Lower lobe of right lung (tissue), 2 donors: ENCODE data around the gene B4GALNT3. TPM values are rescaled to one million over a fixed set of nuclear protein-coding genes. Genes with fewer than 3 reads are reported as not detected.
"Not testable (repeated sequence)": the region's sequence is repeated elsewhere in the genome, so short reads cannot be mapped to it uniquely, and the experiment has no call there.

ENCODE experiments used
- ATAC-seq, 2 donors: fragments of 200-7000 bp; cut with Tn5 transposase; one replicate each; pipeline ENCODE4 v1.9.1; 2020 to 2022; ENCODE audit warnings: mild to moderate bottlenecking in 2 of 2, moderate library complexity in 2 of 2
- DNase-seq: peaks from one replicate; pipeline ENCODE4 v3.0.0-alpha.2; 2020
- H3K27ac ChIP-seq: fragments of 200-600 bp; one replicate; pipeline ENCODE4 v1.8.0; 2022
- H3K27me3 ChIP-seq: fragments of 200-600 bp; one replicate; pipeline ENCODE4 v1.8.0; 2022; ENCODE audit warnings: low read depth
- H3K36me3 ChIP-seq: fragments of 200-600 bp; one replicate; pipeline ENCODE4 v1.8.0; 2022; ENCODE audit warnings: mild to moderate bottlenecking
- H3K4me1 ChIP-seq: fragments of 200-600 bp; one replicate; pipeline ENCODE4 v1.8.0; 2022
- H3K4me3 ChIP-seq: fragments of 200-600 bp; one replicate; pipeline ENCODE4 v1.8.0; 2022; ENCODE audit warnings: mild to moderate bottlenecking
- H3K9me3 ChIP-seq: fragments of 200-600 bp; one replicate; pipeline ENCODE4 v1.8.0; 2022
- CTCF ChIP-seq: fragments of 200-600 bp; IDR thresholded peaks from one replicate; pipeline ENCODE4 v1.8.0; 2022; ENCODE audit warnings: antibody characterized with exemption, mild to moderate bottlenecking
- intact Hi-C: fragments of 100-400 bp; cut with DNase I; formaldehyde crosslinking; loops from one replicate; pipeline ENCODE4 v1.11.0; 2022
- long read RNA-seq: library from polyadenylated mRNA; unstranded; transcript quantifications from one replicate; pipeline ENCODE4 v2.0.0, GENCODE V29; 2021
- total RNA-seq: library from RNA; stranded (reverse); fragmentation: NEBNext Ultra II Directional; extraction: Animal tissue kit (Norgen Biotek cat#: 25700); gene quantifications from one replicate; pipeline ENCODE4 v1.2.1, GENCODE V29; 2021
- donor health status: DM: no; HTN: yes; CAD: no; lungs with severe emphysema.

Gene B4GALNT3
- total RNA-seq, result 20.6 TPM
- long read RNA-seq, full-length matches to known transcripts, result 3 of 27 reads
- long read RNA-seq, partial matches to known transcripts, result 13 of 27 reads
- long read RNA-seq, other reads (novel, unspliced or antisense), result 11 of 27 reads

GRCh38 chr12:459430-460258 lies at the start of gene B4GALNT3:
Gene B4GALNT3, plus strand, starts transcription at chr12:459939. Its CDS starts 438 bp downstream, at chr12:460377.
- peak; percentile 93 for ATAC-seq
- peak; percentile 83 for DNase-seq
- no peak for TF ChIP-seq CTCF
- H3K4me1 ChIP-seq, result peaks cover 18% of the 10 kb centered on the region
- no peaks in the 10 kb centered on the region for H3K9me3 ChIP-seq
- peaks cover 40% of the 10 kb centered on the region for H3K27me3 ChIP-seq
- peak within 1 kb of the TSS; percentile 72 for H3K27ac ChIP-seq
- peak within 1 kb of the TSS; percentile 58 for H3K4me3 ChIP-seq
- no peaks in the 10 kb centered on the region for H3K36me3 ChIP-seq
- intact Hi-C loops, result loop anchor here (10.0 kb wide), 1 partner anchor 65 kb away; no protein-coding TSS in a partner anchor

DNA sequence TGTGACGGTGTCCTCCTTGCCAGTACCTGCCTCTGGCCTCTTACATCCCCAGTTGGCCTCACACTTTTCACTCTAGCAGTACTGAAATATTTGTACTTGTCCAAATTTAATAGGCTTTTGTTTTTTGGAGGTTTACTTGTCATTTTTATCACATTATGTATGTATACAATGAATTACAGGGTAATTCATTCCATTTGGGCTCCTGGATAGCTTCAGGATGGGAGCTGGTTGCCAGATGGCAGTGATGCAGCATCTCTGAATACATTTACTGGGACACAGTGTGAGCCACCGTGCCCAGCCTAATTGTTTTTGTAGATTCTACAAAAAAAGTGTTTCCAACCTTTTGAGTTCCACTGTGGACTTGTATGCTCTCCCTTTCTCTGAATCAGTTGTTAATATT lies 44.9 kb upstream of the B4GALNT3 start:
- Histone ChIP-seq H3K36me3 (peaks cover 72% of the 10 kb centered on the region), H3K9me3 (no peaks in the 10 kb centered on the region), H3K27me3 (no peaks in the 10 kb centered on the region), H3K27ac (no peak overlapping the region), H3K4me1 (no peaks in the 10 kb centered on the region), H3K4me3 (no peak overlapping the region)
- DNase-seq (no peak), ATAC-seq (no peak)
- no peak for TF ChIP-seq CTCF
- intact Hi-C loops, result no loop called here

DNA sequence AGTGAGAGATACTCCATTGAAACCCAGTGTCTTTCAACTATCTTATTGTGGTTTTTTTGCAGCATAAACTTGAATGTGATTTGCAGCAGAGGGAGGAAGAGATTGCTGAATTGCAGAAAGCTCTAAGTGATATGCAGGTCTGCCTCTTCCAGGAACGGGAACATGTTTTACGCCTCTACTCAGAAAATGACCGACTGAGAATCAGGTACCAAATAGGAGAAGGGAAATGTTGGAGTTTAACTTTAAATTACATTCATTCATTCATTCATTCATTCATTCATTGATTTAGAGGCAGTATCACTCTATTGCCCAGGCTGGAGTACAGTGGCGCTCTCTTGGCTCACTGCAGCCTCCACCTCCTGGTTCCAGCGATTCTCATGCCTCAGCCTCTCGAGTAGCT lies 41.3 kb upstream of the B4GALNT3 start:
- no peak overlapping the region for H3K4me3 ChIP-seq
- ATAC-seq (no peak), DNase-seq (no peak)
- H3K4me1 ChIP-seq, result no peaks in the 10 kb centered on the region
- H3K9me3 ChIP-seq, result no peaks in the 10 kb centered on the region
- no peak overlapping the region for H3K27ac ChIP-seq
- no peaks in the 10 kb centered on the region for H3K27me3 ChIP-seq
- H3K36me3 ChIP-seq, result peaks cover 39% of the 10 kb centered on the region
- no peak for TF ChIP-seq CTCF
- intact Hi-C loops, result no loop called here

DNA sequence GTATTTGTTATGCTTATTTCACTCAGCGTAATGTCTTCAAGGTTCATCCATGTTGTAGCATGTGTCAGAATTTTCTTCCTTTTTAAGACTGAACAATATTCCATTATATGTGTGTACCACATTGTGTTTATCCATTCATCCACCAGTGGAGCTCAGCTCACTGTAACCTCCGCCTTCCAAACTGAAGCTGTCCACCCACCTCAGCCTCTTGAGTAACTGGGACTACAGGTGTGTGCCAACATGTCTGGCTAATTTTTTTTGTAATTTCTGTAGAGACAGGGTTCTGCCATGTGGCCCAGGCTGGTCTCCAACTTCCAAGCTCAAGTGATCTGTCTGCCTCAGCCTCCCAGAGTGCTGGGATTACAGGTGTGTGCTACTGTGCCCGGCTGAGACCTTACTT lies 37.2 kb upstream of the B4GALNT3 start:
- H3K27me3 ChIP-seq, result no peaks in the 10 kb centered on the region
- no peak for DNase-seq
- no peak overlapping the region for H3K4me3 ChIP-seq
- no peak for ATAC-seq
- intact Hi-C loops, result no loop called here
- no peak for TF ChIP-seq CTCF
- H3K4me1 ChIP-seq, result no peaks in the 10 kb centered on the region
- H3K27ac ChIP-seq, result no peak overlapping the region
- H3K36me3 ChIP-seq, result peaks cover 30% of the 10 kb centered on the region
- H3K9me3 ChIP-seq, result no peaks in the 10 kb centered on the region

GRCh38 chr12:435737-436136 lies 24.0 kb upstream of the B4GALNT3 start:
- H3K27ac ChIP-seq, DNase-seq, ATAC-seq, H3K4me3 ChIP-seq, H3K9me3 ChIP-seq, H3K4me1 ChIP-seq, intact Hi-C loops, H3K27me3 ChIP-seq: not testable (repeated sequence)
- H3K36me3 ChIP-seq, result peaks cover 72% of the 10 kb centered on the region

GRCh38 chr12:442235-442884 lies 17.4 kb upstream of the B4GALNT3 start:
- Histone ChIP-seq H3K27ac (no peak overlapping the region), H3K36me3 (peaks cover 21% of the 10 kb centered on the region), H3K4me1 (no peaks in the 10 kb centered on the region), H3K4me3 (no peak overlapping the region), H3K9me3 (no peaks in the 10 kb centered on the region), H3K27me3 (no peaks in the 10 kb centered on the region)
- TF ChIP-seq CTCF, result peak; percentile 74
- ATAC-seq, result peak in 1 of 2 donors; percentile 55
- no peak for DNase-seq
- intact Hi-C loops, result no loop called here
